Vagina (tissue), 2 donors: Measurements from ENCODE around the gene RAPGEF5.

ENCODE experiments used
- POLR2A ChIP-seq, 2 donors: fragments of 450-650 bp; IDR thresholded peaks; one replicate each; pipeline ENCODE4 v1.6.1; 2017; ENCODE audit warnings: antibody characterized with exemption in 2 of 2, mild to moderate bottlenecking in 2 of 2, moderate library complexity in 2 of 2
- POLR2AphosphoS5 ChIP-seq, 2 donors: sonication (generic); formaldehyde crosslinking; IDR thresholded peaks; one replicate each; pipeline ENCODE4 v1.9.0; 2017; ENCODE audit warnings: antibody characterized with exemption in 2 of 2, mild to moderate bottlenecking in 2 of 2, low read depth in 1 of 2; ENCODE audit not compliant: insufficient read depth in 1 of 2
- TF ChIP-seq, protein P1 (sequence below), 3 experiments: fragments of 450-650 bp in 2 of 3; fragments of 200-600 bp in 1 of 3; sonication (generic) in 1 of 3; IDR thresholded peaks; one replicate each; pipeline ENCODE4 v1.5.1; 2017 to 2019; ENCODE audit warnings: antibody characterized with exemption in 3 of 3, mild to moderate bottlenecking in 2 of 3, moderate library complexity in 2 of 3

DNA sequence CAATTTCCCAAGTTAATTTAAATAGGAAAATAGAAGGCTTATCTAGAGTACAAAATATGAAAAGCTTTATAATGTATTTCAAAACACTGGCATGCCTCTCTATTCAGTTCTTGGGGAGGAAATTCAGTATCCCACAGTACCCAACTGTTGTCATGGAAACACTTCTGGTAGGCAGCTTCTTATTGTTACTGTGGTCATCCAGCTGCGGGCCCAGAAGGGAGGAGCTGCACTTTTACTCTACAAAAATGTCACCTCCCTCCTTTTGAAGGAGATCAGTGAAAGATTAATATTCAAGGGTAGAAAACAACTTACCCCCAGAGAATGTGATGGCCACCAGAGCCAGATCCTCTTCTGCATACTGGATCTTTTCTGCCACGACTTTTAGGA is 202.8 kb downstream of the RAPGEF5 start:
- no peak for TF ChIP-seq POLR2A (IDR thresholded peaks at IDR 0.05)
- TF ChIP-seq, protein P1, sequence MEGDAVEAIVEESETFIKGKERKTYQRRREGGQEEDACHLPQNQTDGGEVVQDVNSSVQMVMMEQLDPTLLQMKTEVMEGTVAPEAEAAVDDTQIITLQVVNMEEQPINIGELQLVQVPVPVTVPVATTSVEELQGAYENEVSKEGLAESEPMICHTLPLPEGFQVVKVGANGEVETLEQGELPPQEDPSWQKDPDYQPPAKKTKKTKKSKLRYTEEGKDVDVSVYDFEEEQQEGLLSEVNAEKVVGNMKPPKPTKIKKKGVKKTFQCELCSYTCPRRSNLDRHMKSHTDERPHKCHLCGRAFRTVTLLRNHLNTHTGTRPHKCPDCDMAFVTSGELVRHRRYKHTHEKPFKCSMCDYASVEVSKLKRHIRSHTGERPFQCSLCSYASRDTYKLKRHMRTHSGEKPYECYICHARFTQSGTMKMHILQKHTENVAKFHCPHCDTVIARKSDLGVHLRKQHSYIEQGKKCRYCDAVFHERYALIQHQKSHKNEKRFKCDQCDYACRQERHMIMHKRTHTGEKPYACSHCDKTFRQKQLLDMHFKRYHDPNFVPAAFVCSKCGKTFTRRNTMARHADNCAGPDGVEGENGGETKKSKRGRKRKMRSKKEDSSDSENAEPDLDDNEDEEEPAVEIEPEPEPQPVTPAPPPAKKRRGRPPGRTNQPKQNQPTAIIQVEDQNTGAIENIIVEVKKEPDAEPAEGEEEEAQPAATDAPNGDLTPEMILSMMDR (IDR thresholded peaks at IDR 0.05) = no peak
- TF ChIP-seq POLR2AphosphoS5 (IDR thresholded peaks at IDR 0.05; ENCODE audit: insufficient read depth in 1 of 2, low read depth in 1 of 2) = no peak
